Measurements from ENCODE around the gene AHDC1.

GRCh38 chr1:27602462-27603308 is 1.3 kb downstream of the AHDC1 start:
- TF ChIP-seq PATZ1 (CRISPR knock-in tag; IDR thresholded peaks at IDR 0.05) (0 out of 2 replicates have a peak, but pooled peaks have one; percentile 59), TGIF2 (CRISPR knock-in tag; IDR thresholded peaks at IDR 0.05) (no peak)

All from HepG2 (cell line).